Measurements from ENCODE around the gene ATP6V0A1. TPM values are rescaled to one million over a fixed set of nuclear protein-coding genes. Genes with fewer than 3 reads are reported as not detected.
A peak's percentile ranks its signal among the peaks of the same experiment; 100 is the strongest.

The ATP6V0A1 gene
- total and polyA plus RNA-seq, 7 donors = 41.1 to 116 (median 62.7) TPM

GRCh38 chr17:42530952-42531454 is 72.3 kb downstream of the ATP6V0A1 start:
- WGBS, 3 donors = 91 to 95% (median 94%) methylated on average over 2 of the region's 2 CpGs
- Histone ChIP-seq H3K9me3 (no peaks in the 10 kb centered on the region), H3K4me1 (peaks cover 32% of the 10 kb centered on the region), H3K27me3 (ENCODE audit: insufficient read depth in 3 of 3, low read length in 2 of 3) (no peaks in the 10 kb centered on the region), H3K4me3 (no peak overlapping the region), H3K27ac (peak overlapping the region; percentile 84), H3K36me3 (ENCODE audit: insufficient read depth in 1 of 2, low read depth in 1 of 2) (no peaks in the 10 kb centered on the region)
- no peak for TF ChIP-seq CTCF (IDR thresholded peaks at IDR 0.05)
- intact Hi-C loops (cut with DNase I) = no loop called here
- DNase-seq = peak in 1 of 2 donors; percentile 19
- ATAC-seq = no peak

DNA sequence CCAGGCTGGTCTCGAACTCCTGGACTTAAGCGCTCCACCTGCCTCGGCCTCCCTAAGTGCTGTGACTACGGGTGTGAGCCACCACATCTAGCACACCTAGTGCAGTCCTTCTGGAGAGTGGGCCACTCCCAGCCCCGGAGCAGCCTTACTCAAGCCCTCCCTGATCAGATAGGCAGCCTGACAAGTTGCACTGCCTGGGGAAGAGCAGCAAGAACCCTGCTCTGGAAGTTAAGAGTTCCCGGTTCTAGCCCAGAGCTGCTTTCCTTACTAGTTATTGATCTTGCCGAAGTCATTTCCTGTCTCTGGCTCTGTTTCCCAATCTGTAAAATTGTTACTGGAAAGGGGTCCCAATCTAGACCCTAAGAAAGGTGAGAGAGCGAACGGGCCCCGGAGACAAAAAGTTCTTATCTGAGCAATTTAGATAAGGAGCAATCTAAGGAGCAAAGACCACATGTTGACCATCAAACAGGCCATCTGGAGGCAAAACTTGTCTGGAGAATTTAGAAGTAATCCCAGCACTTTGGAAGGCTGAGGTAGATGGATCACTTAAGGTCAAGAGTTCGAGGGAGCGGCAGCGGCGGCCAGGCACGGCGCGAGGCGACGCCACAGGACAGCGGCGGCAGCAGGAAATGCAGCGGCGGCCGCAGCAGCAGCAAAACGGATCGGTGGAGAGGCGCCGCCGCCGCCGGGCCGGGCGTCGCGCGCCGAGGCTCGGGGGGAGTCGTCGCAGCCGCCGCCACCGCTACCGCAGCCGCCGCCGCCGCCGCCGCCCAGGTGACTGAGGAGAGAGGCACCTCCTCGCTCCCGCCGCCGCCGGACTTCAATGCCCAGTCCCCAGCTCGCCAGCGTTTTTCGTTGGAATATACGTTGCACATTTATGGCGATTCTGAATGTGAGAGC is 73.0 kb downstream of the ATP6V0A1 start:
- Histone ChIP-seq H3K27ac (peak overlapping the region; percentile 84), H3K4me1 (peaks cover 27% of the 10 kb centered on the region), H3K9me3 (no peaks in the 10 kb centered on the region), H3K27me3 (ENCODE audit: insufficient read depth in 3 of 3, low read length in 2 of 3) (no peaks in the 10 kb centered on the region), H3K36me3 (ENCODE audit: insufficient read depth in 1 of 2, low read depth in 1 of 2) (no peaks in the 10 kb centered on the region), H3K4me3 (peak overlapping the region; percentile 71)
- ATAC-seq = peak; percentile 33 to 42 (median 38)
- intact Hi-C loops (cut with DNase I) = no loop called here
- DNase-seq = peak; percentile 69 to 88
- TF ChIP-seq CTCF (IDR thresholded peaks at IDR 0.05) = peak; percentile 46
- 13 to 21% (median 15%) methylated on average over 41 to 60 of the region's 60 CpGs for WGBS, 3 donors

- WGBS, 3 donors = 34 to 35% (median 35%) methylated on average over 26 of the region's 26 CpGs
- peak overlapping the region; percentile 74 for H3K4me3 ChIP-seq
- ATAC-seq = peak in 2 of 4 donors; percentile 0 to 14
- peaks cover 30% of the 10 kb centered on the region for H3K4me1 ChIP-seq
- peak overlapping the region; percentile 92 for H3K27ac ChIP-seq
- H3K27me3 ChIP-seq (ENCODE audit: insufficient read depth in 3 of 3, low read length in 2 of 3) = no peaks in the 10 kb centered on the region
- DNase-seq = peak in 1 of 2 donors; percentile 45
- TF ChIP-seq CTCF (IDR thresholded peaks at IDR 0.05) = no peak
- peaks cover 0 to 24% of the 10 kb centered on the region in 2 donors for H3K36me3 ChIP-seq (ENCODE audit: insufficient read depth in 1 of 2, low read depth in 1 of 2)
- no peaks in the 10 kb centered on the region for H3K9me3 ChIP-seq
- intact Hi-C loops (cut with DNase I) = no loop called here
Measured at GRCh38 chr17:42535155-42536047, 76.7 kb downstream of the ATP6V0A1 start.

DNA sequence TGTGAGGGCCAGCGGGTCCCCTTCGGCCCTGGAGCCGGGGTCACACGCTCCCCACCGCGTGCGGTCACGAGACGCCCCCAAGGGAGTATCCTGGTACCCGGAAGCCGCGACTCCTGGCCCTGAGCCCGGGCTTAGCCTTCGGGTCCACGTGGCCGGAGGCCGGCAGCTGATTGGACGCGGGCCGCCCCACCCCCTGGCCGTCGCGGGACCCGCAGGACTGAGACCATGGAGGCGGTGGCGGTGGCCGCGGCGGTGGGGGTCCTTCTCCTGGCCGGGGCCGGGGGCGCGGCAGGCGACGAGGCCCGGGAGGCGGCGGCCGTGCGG is 77.3 kb downstream of the ATP6V0A1 start, which contains the start of gene NAGLU:
Gene NAGLU, plus strand, starts transcription at position 194 of the 324 bp plus-strand sequence. Its CDS starts 32 bp downstream, at position 226.
- ATAC-seq (peak; percentile 81 to 84 (median 82)), DNase-seq (peak; percentile 98 to 99)
- Histone ChIP-seq H3K36me3 (ENCODE audit: insufficient read depth in 1 of 2, low read depth in 1 of 2) (peaks cover 0 to 30% of the 10 kb centered on the region in 2 donors), H3K27me3 (ENCODE audit: insufficient read depth in 3 of 3, low read length in 2 of 3) (no peaks in the 10 kb centered on the region), H3K4me3 (peak within 1 kb of the TSS; percentile 74), H3K27ac (peak within 1 kb of the TSS; percentile 92), H3K9me3 (no peaks in the 10 kb centered on the region), H3K4me1 (peaks cover 28% of the 10 kb centered on the region)
- 0% methylated on average over 20 to 40 of the region's 40 CpGs for WGBS, 3 donors
- intact Hi-C loops (cut with DNase I) = no loop called here
- no peak for TF ChIP-seq CTCF (IDR thresholded peaks at IDR 0.05)

All from psoas muscle (tissue), 8 donors.